ENCODE data around the gene PTPA.

- TF ChIP-seq CTCF (IDR thresholded peaks at IDR 0.05 in 8 of 11, conservative IDR thresholded peaks at IDR 0.05 in 3 of 11) (no peak), POLR2A (IDR thresholded peaks at IDR 0.05) (no peak)
Measured at GRCh38 chr9:129089246-129089645, 22.0 kb upstream of the PTPA start.

Data from spleen (tissue), 7 donors.